Effector memory CD4-positive, alpha-beta T cell (primary cell): ENCODE results near the gene ALG1L2.
A peak's percentile ranks its signal among the peaks of the same experiment; 100 is the strongest.
"Not testable (repeated sequence)": the region's sequence is repeated elsewhere in the genome, so short reads cannot be mapped to it uniquely, and the experiment has no call there.

Experiments used
- DNase-seq, 3 donors: peaks; one replicate each; pipeline ENCODE4 v3.0.0-alpha.2; 2020
- H3K27ac ChIP-seq: 2 replicates; pipeline ENCODE4 v1.7.0; 2013; ENCODE audit warnings: mild to moderate bottlenecking, low read length, moderate library complexity; ENCODE audit not compliant: insufficient read depth, poor library complexity, severe bottlenecking
- H3K27me3 ChIP-seq: replicated peaks from 2 replicates; pipeline ENCODE4 v1.7.0; 2013; ENCODE audit warnings: mild to moderate bottlenecking, low read length; ENCODE audit not compliant: insufficient read depth, control insufficient read depth, poor library complexity, severe bottlenecking
- H3K36me3 ChIP-seq: 2 replicates; pipeline ENCODE4 v1.7.0; 2013; ENCODE audit warnings: mild to moderate bottlenecking, low read length, moderate library complexity; ENCODE audit not compliant: control insufficient read depth, insufficient read depth
- H3K4me1 ChIP-seq: 2 replicates; pipeline ENCODE4 v1.7.0; 2013; ENCODE audit warnings: low read length, mild to moderate bottlenecking; ENCODE audit not compliant: control insufficient read depth, insufficient read depth, poor library complexity, severe bottlenecking
- H3K4me3 ChIP-seq: 2 replicates; pipeline ENCODE4 v1.7.0; 2013; ENCODE audit warnings: low read length, low read depth, mild to moderate bottlenecking; ENCODE audit not compliant: insufficient read depth, poor library complexity, severe bottlenecking
- H3K9me3 ChIP-seq: 2 replicates; pipeline ENCODE4 v1.7.0; 2013; ENCODE audit warnings: mild to moderate bottlenecking, low read length, moderate library complexity; ENCODE audit not compliant: control insufficient read depth

Gene ALG1L2

DNA sequence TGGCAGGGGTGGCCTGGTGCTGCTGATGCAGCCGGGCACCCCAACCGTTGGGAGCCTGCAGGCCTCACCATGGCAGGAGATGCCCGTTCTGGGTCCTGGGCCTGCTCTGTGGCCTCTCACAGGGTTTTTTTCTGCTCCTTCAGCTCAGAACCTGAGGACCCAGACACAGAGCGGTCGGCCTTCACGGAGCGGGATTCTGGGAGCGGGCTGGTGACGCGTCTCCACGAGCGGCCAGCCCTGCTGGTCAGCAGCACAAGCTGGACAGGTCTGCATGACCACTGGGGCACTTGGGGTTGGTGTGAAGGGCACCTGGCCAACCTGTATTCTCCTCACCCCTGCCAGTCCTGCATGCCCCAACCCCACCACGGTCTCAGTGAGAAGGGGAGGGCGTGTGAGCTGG lies 10.3 kb downstream of the ALG1L2 start:
- H3K4me1 ChIP-seq: peaks cover 6% of the 10 kb centered on the region
- H3K36me3 ChIP-seq: no peaks in the 10 kb centered on the region
- H3K27ac ChIP-seq: no peak overlapping the region
- H3K9me3 ChIP-seq: no peaks in the 10 kb centered on the region
- DNase-seq: no peak
- H3K27me3 ChIP-seq: no peaks in the 10 kb centered on the region
- H3K4me3 ChIP-seq: no peak overlapping the region

DNA sequence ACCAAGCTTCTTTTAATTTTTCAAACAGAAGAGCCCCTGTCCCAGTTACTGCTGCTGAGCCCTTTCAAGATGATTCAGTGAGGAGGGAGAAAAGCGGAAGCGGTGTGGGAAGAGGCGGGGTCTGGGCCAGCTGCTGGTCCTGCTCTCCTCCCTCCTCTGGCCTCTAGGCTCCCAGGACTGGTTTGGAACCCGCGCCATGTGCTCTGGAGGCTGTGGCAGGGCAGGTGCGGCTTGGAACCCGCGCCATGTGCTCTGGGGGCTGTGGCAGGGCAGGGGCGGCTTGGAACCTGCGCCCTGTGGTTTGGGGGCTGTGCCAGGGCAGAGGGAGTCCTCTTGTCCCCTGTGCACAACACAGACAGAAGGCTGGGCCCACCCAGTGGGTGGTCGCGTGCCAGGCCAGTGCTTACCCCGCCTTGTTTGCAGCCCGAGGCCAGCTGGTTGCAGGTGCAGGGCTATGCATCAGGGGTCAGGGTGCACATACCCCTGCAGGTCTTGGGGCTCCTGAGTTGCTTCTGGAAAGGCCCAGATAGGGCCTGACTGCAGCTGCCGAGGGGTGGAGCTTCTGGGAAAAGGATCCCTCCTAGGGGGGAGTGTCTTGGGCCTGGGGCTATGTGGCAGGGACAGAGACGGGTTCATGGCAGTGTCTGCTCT lies 12.2 kb downstream of the ALG1L2 start:
- H3K27ac ChIP-seq: no peak overlapping the region
- no peak for DNase-seq

DNA sequence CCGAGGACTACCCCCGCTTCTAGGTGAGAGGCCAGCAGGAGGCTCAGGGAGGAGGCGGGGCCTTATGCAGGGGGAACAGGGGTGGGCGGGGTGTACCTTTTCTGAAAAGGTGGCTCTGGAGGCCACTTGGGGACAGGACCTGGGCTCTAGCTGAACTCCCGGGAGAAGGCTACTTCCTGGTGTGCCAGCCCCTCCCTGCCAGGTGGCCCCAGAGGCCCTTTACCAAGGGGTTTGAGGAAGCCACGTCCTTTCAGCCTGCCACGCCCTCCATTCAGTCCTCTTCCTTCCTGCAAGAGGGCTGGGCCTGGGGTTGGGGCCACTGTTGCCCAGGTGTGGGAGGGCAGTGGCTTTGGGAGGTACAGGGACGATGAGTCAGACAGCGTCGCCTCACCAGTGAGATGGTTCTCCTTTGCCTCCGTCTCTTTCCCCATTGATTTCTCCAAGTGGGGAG lies 12.9 kb downstream of the ALG1L2 start:
- H3K27me3 ChIP-seq, H3K4me3 ChIP-seq, H3K4me1 ChIP-seq, H3K9me3 ChIP-seq, H3K27ac ChIP-seq, H3K36me3 ChIP-seq: not testable (repeated sequence)
- DNase-seq: peak in 2 of 3 donors; percentile 13 to 18

More for the DNA sequence above, 12.2 kb downstream of the ALG1L2 start:
- Histone ChIP-seq H3K36me3 (no peaks in the 10 kb centered on the region), H3K4me1 (peaks cover 6% of the 10 kb centered on the region), H3K9me3 (no peaks in the 10 kb centered on the region), H3K4me3 (no peak overlapping the region), H3K27me3 (no peaks in the 10 kb centered on the region)

DNA sequence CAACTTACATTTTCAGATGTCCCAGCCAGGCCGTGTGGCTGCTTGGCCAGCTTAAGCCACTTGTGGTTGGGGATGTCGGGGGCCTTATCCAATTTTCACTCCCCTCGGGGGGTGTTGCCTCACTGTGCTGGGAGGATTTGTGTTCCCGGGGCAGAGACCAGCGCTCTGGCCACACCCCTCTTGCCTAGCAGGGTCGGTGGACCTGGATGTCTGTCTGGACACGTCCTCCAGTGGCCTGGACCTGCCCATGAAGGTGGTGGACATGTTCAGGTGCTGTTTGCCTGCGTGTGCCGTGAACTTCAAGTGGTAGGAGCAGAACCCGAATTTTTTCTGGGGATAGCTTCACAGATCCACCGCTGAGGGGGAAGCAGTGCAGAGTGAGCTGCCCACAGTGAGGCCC lies 14.2 kb downstream of the ALG1L2 start:
- H3K9me3 ChIP-seq, H3K4me3 ChIP-seq, H3K36me3 ChIP-seq, DNase-seq, H3K4me1 ChIP-seq, H3K27ac ChIP-seq, H3K27me3 ChIP-seq: not testable (repeated sequence)

DNA sequence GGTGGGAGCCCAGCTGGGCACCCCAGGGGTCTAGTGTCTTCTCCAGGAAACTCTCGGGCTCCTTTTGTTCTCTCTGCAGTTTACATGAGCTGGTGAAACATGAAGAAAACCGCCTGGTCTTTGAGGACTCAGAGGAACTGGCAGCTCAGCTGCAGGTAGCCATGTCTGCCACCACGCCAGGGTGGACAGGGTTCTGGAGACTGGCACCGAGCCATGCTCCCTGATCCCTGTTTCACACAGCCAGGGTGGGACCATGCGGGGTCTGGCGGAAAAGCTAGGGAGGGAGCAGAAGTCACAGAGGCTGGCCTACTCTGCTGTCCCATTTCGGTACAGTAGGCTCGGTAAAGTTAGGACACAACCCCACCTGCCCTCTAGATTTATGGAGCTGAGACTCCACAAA lies 15.5 kb downstream of the ALG1L2 start:
- H3K36me3 ChIP-seq, DNase-seq, H3K9me3 ChIP-seq, H3K27ac ChIP-seq, H3K4me1 ChIP-seq, H3K4me3 ChIP-seq, H3K27me3 ChIP-seq: not testable (repeated sequence)

DNA sequence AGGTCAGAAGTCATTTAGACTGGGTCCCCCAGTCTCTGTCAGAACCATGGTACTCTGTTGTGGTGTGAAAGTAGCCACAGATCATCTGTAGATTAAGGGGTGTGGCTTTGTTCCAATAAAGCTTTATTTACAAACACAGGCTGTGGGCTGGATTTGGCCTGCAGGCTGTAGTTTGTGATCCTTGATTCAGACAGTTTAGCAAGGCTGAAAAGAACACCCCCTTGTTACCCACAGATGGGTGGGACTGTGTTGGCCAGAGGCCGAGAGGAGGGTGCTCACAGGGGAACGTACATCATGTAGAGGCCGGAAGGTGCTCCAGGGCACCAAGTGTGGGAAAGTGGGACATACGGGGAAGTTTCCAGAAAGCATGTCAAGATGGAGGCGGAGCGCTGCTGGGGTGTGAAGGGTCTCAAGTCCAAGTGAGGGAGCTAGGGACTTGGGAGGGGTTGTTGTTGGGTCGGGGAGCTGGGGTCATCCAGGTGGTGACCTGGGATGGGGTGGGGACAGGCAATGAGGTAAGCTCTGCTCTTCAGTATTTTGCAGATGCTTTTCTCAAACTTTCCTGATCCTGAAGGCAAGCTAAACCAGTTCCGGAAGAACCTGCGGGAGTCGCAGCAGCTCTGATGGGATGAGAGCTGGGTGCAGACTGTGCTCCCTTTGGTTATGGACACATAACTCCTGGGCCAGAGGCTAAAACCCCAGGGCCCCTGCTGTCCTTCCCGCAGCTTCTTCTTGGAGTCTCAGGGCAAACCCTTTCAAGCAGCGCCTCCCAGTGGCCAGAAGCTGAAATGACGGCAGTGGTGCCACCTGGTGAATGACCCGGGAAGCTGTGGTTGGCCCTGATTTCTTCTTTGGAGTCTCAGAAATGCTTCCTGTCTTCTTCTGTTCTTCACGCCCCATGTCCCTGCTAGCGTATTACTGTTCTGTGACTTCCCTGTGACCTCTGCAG lies 16.3 kb downstream of the ALG1L2 start:
- H3K4me3 ChIP-seq, H3K4me1 ChIP-seq, H3K36me3 ChIP-seq, H3K27ac ChIP-seq, H3K27me3 ChIP-seq, H3K9me3 ChIP-seq: not testable (repeated sequence)
- peak; percentile 29 to 42 (median 32) for DNase-seq

DNA sequence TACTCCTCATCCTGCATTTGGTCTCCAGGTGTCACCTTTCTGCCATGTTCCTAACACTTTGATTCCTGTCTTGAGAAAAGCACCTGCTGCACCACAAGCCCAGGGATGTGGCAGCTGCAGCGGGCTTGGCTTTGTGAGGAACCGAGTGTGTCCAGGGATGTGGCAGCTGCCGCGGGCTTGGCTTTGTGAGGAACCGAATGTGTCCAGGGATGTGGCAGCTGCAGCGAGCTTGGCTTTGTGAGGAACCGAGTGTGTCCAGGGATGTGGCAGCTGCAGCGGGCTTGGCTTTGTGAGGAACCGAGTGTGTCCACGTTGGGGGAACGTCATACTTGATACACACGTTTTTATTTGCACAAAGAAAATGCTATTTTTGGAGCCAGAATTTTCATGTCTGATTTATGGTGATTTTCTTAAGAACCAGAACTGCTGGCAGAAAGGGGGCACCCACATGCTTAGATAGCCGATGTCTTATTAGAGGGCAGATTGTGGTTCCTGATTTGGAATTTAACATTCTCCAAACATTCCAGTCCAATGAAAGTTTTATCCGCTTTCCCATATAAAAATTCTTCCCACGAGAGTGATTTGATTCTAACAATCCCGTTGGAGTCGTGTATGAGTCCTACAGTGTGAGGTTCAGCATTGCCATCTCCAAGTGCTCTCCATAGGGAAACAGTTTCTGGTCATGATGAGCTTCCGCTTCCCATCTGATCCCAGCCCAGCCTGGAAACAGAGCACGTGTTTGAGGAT lies 17.2 kb downstream of the ALG1L2 start:
- not testable (repeated sequence) for H3K9me3 ChIP-seq, H3K27me3 ChIP-seq, H3K4me1 ChIP-seq, H3K4me3 ChIP-seq, DNase-seq, H3K27ac ChIP-seq, H3K36me3 ChIP-seq

DNA sequence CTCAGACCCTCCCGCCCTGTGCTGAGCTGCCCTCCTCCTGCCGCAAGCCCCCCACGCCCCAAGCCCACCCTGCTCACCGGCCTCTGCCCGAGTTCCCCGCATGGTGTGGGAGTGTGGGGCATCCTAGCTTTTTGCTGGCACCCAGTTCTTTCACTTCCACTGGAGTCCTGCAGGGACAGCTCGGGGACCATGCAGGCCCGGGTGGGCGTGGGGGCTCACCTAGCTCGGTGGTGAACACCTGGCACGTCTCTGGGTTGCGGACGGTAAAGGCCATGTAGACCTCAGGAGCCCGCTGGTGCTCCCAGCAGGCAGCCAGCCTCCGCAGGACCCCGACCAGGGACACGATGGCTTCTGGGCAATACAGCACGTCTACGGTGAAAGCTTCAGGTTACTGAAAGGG lies 20.9 kb downstream of the ALG1L2 start:
- DNase-seq, H3K4me1 ChIP-seq, H3K27me3 ChIP-seq, H3K27ac ChIP-seq, H3K36me3 ChIP-seq, H3K9me3 ChIP-seq, H3K4me3 ChIP-seq: not testable (repeated sequence)

DNA sequence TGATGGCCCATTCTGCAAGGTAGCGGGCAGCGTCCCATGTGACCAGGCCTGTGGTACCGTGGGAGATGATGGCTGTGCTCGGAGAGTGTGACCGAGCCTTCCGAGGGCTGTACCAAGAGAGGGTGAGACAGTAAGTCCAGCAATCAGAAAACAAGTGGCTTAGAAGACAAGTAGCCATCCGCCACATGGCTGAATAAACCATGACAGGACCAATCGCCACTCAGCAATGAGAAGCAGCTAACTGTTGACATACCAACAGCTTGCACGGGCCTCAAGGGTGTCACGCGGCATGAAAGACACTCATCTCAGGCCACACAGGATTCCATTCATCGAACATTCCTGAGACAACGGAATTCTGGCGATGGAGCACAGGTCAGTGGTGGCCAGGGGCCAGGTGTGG lies 22.6 kb downstream of the ALG1L2 start:
- H3K27me3 ChIP-seq, H3K9me3 ChIP-seq: not testable (repeated sequence)

More for the DNA sequence above, 22.6 kb downstream of the ALG1L2 start:
- not testable (repeated sequence) for H3K36me3 ChIP-seq, H3K27ac ChIP-seq, H3K4me1 ChIP-seq, H3K4me3 ChIP-seq, DNase-seq
